A673 (cell line): Measurements from ENCODE around the gene SRGAP1. TPM values are rescaled to one million over a fixed set of nuclear protein-coding genes. Genes with fewer than 3 reads are reported as not detected.
A peak's percentile ranks its signal among the peaks of the same experiment; 100 is the strongest.

Source experiments
- BruUV-seq: library from RNA; stranded (reverse); fragments of 400-500 nt; replicated peaks from 2 replicates; lab custom pipeline; 2021; lab: Mats Ljungman, UMichigan
- CTCF ChIA-PET: fragments of 300-600 bp; sonication (Branson Sonifier 250); formaldehyde crosslinking; loops from one replicate; lab custom pipeline; 2022; ENCODE audit warnings: antibody characterized with exemption; lab: Charles Lee
- POLR2A ChIA-PET: fragments of 300-600 bp; sonication (Branson Sonifier 250); formaldehyde crosslinking; loops from one replicate; lab custom pipeline; 2022; ENCODE audit warnings: antibody characterized with exemption; ENCODE audit not compliant: low non-redundant PET; lab: Charles Lee
- DNase-seq: peaks from one replicate; pipeline ENCODE4 v3.0.0-alpha.2; 2015; ENCODE audit warnings: low spot score
- H3K27ac ChIP-seq: fragments of 200-600 bp; sonication (generic); 2 replicates; pipeline ENCODE4 v1.5.1; 2016; ENCODE audit warnings: mixed run types, low read depth, mild to moderate bottlenecking, mixed read lengths, antibody characterized with exemption, low read length; ENCODE audit not compliant: poor library complexity, severe bottlenecking
- H3K27me3 ChIP-seq: fragments of 200-600 bp; sonication (generic); replicated peaks from 2 replicates; pipeline ENCODE4 v1.6.1; 2017; ENCODE audit warnings: mixed run types, low read depth, mild to moderate bottlenecking, mixed read lengths, antibody characterized with exemption, low read length; ENCODE audit not compliant: insufficient read depth, poor library complexity
- H3K36me3 ChIP-seq: fragments of 200-600 bp; sonication (generic); 2 replicates; pipeline ENCODE4 v1.6.1; 2016; ENCODE audit warnings: mixed run types, mild to moderate bottlenecking, mixed read lengths, antibody characterized with exemption, low read length; ENCODE audit not compliant: insufficient read depth, poor library complexity, severe bottlenecking
- H3K4me1 ChIP-seq: fragments of 200-600 bp; sonication (generic); 2 replicates; pipeline ENCODE4 v1.6.1; 2017; ENCODE audit warnings: mixed run types, mild to moderate bottlenecking, mixed read lengths, antibody characterized with exemption, low read length; ENCODE audit not compliant: insufficient read depth, poor library complexity, severe bottlenecking
- H3K4me3 ChIP-seq: fragments of 200-600 bp; sonication (generic); 2 replicates; pipeline ENCODE4 v1.5.1; 2016; ENCODE audit warnings: low read depth, mixed run types, mild to moderate bottlenecking, mixed read lengths, low read length; ENCODE audit not compliant: poor library complexity, severe bottlenecking
- H3K9me3 ChIP-seq: fragments of 200-600 bp; sonication (generic); 2 replicates; pipeline ENCODE4 v1.6.1; 2016; ENCODE audit warnings: mixed run types, low read depth, mild to moderate bottlenecking, mixed read lengths, antibody characterized with exemption, low read length; ENCODE audit not compliant: poor library complexity, severe bottlenecking
- EZH2 ChIP-seq: fragments of 200-600 bp; sonication (generic); IDR thresholded peaks from 2 replicates; pipeline ENCODE4 v1.6.1; 2017; ENCODE audit warnings: borderline replicate concordance, low read depth, mild to moderate bottlenecking, mixed read lengths, antibody characterized with exemption, low read length; ENCODE audit not compliant: poor library complexity, severe bottlenecking
- intact Hi-C: fragments of 100-400 bp; cut with micrococcal nuclease; formaldehyde crosslinking; loops from one replicate; pipeline ENCODE4 v1.10.0; 2022; ENCODE audit not compliant: unreplicated experiment
- total RNA-seq: library from RNA; stranded (reverse); gene quantifications from 2 replicates; pipeline ENCODE4 v1.2.3, GENCODE V29; 2021
- TF ChIP-seq, protein P1 (sequence below): fragments of 300-800, 200-600 bp; sonication (generic); conservative IDR thresholded peaks from 2 replicates; pipeline ENCODE4 v1.5.1; 2017; ENCODE audit warnings: low read depth, mild to moderate bottlenecking, antibody characterized with exemption, low read length, moderate library complexity, mixed read lengths

Gene SRGAP1
- total RNA-seq, 1 experiment from 2014 or later, result 9.7 TPM

DNA sequence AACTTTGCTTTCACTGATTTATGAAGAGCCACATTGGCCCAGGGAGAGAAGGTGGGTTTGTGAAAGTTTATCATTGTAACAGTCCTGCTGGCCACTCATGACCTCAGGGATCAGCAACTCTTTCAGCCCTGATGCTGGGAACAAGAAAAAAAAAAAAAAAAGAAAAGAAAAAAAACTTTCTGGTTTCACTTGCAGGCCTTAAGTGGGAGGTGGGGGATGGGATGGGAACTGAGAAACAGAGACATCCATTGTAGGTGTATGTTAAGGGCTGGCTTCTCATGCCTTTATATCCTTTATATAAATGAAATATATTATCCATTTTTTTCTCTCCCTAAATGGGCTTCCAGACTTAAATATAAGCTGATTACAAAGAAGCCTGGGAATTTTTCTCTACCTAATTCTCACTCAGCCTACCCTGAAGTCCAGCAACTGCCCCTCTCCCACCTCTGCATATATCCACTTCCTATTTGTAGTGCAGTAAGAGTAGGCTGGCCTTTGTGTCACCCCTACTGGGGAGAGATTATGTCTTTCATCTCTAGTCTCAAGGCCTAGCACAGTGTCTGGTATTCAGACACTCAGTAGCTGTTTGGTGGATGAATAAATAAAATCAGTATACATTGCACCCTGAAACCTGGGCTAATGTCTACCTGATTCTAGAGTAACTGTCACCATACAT is 190.5 kb downstream of the SRGAP1 start:
- POLR2A ChIA-PET, result no interaction called here
- Histone ChIP-seq H3K4me3 (no peak overlapping the region), H3K27me3 (no peaks in the 10 kb centered on the region), H3K4me1 (peaks cover 13% of the 10 kb centered on the region), H3K36me3 (no peaks in the 10 kb centered on the region), H3K9me3 (no peaks in the 10 kb centered on the region), H3K27ac (no peak overlapping the region)
- TF ChIP-seq, protein P1, sequence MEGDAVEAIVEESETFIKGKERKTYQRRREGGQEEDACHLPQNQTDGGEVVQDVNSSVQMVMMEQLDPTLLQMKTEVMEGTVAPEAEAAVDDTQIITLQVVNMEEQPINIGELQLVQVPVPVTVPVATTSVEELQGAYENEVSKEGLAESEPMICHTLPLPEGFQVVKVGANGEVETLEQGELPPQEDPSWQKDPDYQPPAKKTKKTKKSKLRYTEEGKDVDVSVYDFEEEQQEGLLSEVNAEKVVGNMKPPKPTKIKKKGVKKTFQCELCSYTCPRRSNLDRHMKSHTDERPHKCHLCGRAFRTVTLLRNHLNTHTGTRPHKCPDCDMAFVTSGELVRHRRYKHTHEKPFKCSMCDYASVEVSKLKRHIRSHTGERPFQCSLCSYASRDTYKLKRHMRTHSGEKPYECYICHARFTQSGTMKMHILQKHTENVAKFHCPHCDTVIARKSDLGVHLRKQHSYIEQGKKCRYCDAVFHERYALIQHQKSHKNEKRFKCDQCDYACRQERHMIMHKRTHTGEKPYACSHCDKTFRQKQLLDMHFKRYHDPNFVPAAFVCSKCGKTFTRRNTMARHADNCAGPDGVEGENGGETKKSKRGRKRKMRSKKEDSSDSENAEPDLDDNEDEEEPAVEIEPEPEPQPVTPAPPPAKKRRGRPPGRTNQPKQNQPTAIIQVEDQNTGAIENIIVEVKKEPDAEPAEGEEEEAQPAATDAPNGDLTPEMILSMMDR, result no peak
- TF ChIP-seq EZH2, result no peak
- intact Hi-C loops, result no loop called here
- BruUV-seq, result no TSS peak
- no peak for DNase-seq
- CTCF ChIA-PET, result no interaction called here

GRCh38 chr12:64036414-64036813 is 191.9 kb downstream of the SRGAP1 start:
- no TSS peak for BruUV-seq

DNA sequence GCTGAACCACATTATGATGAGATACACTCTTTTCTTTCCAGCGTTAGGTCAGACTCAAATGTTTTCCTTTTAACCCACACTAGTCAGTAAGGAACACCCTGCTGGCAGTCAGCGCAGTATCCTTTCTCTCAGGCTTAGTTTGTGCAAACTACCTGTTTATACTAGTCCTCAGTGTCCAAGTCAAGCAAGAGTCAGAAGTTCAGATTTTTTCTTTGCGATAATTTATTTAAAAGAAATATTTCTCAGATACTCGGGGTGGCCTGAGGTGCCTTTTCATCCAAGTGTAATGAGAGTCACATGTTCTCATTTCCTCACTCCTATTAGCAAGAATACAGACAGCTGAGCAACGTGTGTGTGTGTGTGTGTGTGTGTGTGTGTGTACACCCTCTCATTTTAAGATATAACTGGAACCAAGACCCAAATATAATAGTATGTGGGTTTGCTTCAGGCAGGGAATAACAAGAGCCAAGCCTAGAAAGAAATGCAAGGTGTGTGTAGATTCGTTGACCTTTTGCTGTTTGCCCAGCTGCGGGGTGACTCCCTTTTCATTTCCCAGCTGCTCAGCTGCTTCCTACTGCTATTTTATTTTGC is 194.9 kb downstream of the SRGAP1 start:
- CTCF ChIA-PET, result no interaction called here

More at GRCh38 chr12:64036414-64036813, 191.9 kb downstream of the SRGAP1 start:
- Histone ChIP-seq H3K36me3 (no peaks in the 10 kb centered on the region), H3K27ac (no peak overlapping the region), H3K9me3 (no peaks in the 10 kb centered on the region), H3K4me3 (no peak overlapping the region), H3K4me1 (peaks cover 18% of the 10 kb centered on the region), H3K27me3 (no peaks in the 10 kb centered on the region)
- TF ChIP-seq, protein P1, result no peak
- TF ChIP-seq EZH2, result no peak
- intact Hi-C loops, result no loop called here
- ChIA-PET CTCF (no interaction called here), POLR2A (no interaction called here)
- DNase-seq, result no peak

More for the DNA sequence above, 194.9 kb downstream of the SRGAP1 start:
- POLR2A ChIA-PET, result no interaction called here
- TF ChIP-seq EZH2, result no peak
- TF ChIP-seq, protein P1, result no peak
- H3K27me3 ChIP-seq, result no peaks in the 10 kb centered on the region
- no peaks in the 10 kb centered on the region for H3K36me3 ChIP-seq
- H3K9me3 ChIP-seq, result no peaks in the 10 kb centered on the region
- no peak overlapping the region for H3K4me3 ChIP-seq
- BruUV-seq, result no TSS peak
- H3K27ac ChIP-seq, result peak overlapping the region; percentile 54
- H3K4me1 ChIP-seq, result peaks cover 43% of the 10 kb centered on the region
- intact Hi-C loops, result no loop called here
- DNase-seq, result peak; percentile 22
